ENCODE results near the gene PXT1.
"Not testable (repeated sequence)": the region's sequence is repeated elsewhere in the genome, so short reads cannot be mapped to it uniquely, and the experiment has no call there.

PXT1 gene

GRCh38 chr6:36443471-36444428, 1.1 kb upstream of the PXT1 start:
- DNase-seq, result no peak

DNA sequence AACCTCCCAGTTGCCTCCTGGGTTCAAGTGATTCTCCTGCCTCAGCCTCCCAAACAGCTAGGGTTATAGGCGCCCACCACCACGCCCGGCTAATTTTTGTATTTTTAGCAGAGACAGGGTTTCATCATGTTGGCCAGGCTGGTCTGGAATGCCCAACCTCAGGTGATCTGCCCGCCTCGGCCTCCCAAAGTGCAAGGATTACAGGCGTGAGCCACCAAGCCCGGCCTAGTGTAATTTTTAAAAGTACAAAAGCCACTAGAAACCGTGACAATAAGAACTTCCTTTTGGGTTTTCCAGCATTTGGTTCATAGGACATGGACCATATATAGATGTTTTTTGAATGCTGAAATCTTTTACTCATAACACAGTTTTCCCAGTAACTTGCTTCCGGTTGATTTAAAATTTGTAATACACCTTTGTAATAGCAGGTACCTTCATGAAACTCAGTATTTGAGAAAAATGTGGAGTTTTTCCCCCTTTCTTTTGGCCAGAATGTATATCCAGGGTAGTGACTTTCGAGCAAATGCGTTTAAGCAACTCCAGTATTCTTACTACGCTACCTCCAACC, 467 bp downstream of the PXT1 start:
- DNase-seq, result no peak

- peak; percentile 70 for DNase-seq
Observed at GRCh38 chr6:36441307-36441894, 1.3 kb downstream of the PXT1 start.

- no peak for DNase-seq
Observed at GRCh38 chr6:36436466-36436865, 6.2 kb downstream of the PXT1 start.

GRCh38 chr6:36432151-36432671, 10.4 kb downstream of the PXT1 start:
- no peak for DNase-seq

DNA sequence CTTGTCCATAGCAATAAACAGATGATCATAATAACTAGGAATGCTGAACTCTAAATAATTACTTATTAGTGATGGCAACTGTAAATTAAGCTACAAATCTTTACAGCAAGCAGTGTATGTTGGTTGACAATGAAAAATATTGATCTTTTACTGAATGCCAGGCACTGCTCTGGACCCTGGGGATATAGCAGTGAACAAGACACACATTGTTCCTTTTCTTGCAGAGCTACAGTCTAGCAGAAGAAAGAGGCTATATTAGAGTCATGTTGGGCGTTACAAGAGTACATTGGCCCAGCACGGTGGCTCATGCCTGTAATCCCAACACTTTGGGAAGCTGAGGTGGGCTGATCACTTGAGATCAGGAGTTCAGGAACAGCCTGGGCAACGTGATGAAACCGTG, 11.5 kb downstream of the PXT1 start:
- DNase-seq, result no peak

DNA sequence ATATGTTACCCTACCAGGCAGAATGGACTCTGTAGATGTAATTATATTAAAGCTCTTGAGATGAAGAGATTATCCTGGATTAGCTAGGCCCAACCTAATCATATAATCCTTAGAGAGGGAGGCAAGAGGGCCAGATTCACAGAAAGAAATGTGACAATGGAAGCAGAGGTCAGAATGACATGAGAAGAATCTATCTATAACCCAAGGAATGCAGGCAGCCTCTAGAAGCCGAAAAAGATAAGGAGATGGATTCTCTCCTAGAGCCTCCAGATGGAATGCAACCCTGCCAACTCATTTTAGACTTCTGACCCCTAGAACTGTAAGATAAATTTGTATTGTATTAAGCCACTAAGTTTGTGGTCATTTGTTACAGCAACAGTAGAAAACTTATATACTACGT, 12.3 kb downstream of the PXT1 start:
- DNase-seq, result no peak

DNA sequence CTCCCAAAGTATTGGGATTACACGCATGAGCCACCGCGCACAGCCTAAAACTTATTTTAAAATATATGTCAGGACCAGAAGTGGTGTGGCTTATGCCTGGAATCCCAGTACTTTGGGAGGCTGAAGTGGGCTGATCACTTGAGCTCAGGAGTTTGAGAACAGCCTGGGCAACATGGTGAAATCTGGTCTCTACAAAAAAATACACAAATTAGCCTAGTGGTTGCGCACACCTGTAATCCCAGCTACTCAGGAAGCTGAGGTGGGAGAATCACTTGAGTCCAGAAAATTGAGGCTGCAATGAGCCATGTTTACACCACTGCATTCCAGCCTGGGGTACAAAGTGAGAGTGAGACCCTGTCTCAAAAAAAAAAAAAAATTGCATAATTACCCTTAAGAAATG, 13.7 kb downstream of the PXT1 start:
- DNase-seq, result no peak

GRCh38 chr6:36426622-36427021, 16.0 kb downstream of the PXT1 start:
- no peak for DNase-seq

DNA sequence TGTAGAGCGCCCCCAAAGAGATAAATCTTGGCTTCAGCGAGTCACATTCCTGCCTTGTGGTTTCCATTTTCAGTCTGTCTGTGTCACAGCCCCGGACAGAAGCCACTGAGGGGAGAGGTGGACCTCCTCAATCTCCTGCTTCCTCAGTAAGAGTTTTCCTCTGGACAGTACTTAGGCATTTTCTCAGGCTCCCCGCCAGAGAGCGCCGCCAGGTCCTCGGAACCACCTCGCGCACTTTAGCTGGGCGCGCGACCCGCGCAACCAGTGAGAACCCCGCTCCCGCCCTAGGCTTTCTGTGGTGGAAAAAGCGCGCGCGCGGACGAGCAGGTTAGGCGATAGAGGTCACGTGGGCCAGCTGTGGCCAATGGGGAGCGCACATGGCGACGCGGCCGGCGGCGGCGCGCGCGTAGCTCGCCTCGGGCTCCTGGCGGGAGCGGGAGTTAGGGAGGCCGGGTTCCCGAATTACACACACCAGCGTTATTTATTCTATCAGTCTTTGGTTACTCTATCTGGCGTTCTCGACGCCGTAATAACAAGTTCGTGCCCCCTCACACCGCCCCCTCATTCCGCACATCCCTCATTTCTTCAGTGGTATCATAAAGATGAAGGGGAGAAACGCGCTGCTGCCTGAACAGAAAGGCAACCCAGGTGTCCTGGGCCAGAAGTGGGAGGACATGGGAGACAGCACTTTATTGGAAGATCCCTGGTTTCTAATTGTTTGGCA, 19.4 kb downstream of the PXT1 start:
- DNase-seq, result peak; percentile 98

DNA sequence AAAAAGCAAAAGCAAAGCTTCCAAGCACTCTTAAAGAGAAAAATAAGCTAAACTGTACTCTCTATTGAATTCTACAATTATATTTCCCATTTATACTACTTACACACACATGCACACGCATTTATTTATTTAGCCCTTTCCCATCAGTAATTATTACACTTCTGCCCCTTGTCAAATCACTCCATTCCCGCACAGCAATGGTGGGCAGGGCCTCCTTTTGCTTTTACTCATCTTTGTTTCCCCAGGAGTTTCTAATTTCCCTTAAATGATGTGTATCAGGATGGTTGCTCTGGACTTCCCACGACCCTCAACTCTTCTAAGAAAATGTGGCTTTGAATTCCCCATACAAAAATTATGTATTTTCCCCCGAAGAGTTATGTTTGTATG, 19.9 kb downstream of the PXT1 start:
- DNase-seq, result no peak

DNA sequence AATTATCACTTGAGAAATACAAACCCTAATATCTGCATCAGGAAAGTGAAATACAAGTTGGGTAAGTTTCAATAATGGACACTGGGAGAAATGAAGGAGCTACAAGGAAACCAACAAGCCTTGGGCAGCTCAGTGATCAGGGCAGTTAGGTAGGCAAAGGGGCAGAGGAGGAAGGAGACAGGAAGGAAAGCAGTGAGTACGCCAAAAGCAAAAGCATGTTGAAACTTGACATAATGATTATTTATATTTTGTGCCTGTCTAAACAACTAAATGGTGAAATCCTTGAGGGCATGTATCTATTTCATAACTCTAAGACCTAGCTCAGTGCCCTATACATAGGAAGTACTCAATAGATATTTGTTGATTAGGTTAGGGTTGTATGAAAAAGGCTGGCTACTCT, 23.3 kb downstream of the PXT1 start:
- DNase-seq, result no peak

- no peak for DNase-seq
Observed at GRCh38 chr6:36418558-36418957, 24.1 kb downstream of the PXT1 start.

DNA sequence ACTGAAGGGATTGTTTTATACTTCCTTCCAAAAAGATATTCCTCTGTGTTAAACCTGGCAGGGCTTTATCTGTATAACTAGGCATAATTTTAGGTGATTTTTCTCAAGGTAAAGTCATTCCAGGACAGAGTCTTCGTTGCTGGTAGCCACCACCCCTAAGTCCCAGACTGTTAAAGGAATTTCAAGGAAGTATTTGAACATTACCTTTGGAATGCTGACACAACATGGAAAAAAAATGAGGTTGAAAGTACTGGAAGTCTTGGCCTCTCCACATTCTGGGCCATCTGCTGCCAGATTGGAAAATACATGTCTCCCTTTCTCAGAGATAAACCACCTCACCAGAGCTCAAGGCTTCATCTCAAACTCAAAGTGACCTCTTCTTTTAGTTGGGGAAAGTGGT, 28.2 kb downstream of the PXT1 start:
- no peak for DNase-seq

DNA sequence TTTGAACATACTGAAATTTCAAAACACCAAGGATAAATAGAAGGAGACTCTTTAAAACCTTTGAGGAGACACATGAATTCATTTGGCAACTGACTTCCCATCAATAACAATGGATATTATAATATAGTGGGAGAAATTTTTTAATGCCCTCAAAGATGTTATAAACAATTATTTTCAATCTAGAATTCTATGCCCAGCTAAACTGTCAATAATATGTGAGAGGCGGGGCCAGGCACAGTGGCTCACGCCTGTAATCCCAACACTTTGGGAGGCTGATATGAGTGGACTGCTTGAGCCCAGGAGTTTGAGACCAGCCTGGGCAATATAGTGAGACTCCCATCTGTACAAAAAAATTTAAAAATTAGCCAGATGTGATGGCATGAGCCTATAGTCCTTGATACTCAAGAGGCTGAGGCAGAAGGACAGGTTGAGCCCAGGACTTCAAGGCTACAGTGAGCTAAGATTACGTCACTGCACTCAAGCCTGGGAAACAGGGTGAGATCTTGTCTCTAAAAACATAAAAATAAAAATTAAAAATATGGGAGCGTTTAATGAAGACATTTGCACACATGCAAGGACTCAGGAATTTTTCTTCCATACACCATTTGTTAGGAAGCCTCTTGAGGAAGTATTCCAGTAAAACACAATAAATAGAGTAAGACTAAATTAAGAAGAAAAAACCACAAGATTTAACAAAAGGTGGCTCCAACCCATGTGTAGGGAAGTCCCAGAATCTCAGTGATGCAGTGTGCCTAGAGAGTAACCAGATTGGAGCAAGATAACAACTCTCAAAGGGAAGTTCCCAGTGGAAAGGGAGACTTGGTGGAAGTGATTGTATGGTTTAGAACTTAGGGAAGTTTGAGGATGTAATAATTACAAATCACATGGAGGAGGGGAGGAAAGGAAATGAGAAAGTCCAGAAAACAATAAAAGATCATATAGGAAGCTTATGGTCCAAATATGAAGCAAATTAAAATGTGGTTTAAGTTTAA, 28.9 kb downstream of the PXT1 start:
- no peak for DNase-seq

GRCh38 chr6:36409718-36410117, 32.9 kb downstream of the PXT1 start:
- not testable (repeated sequence) for DNase-seq

GRCh38 chr6:36404164-36404563, 38.5 kb downstream of the PXT1 start:
- DNase-seq, result no peak

GRCh38 chr6:36402481-36402880, 40.2 kb downstream of the PXT1 start:
- no peak for DNase-seq

- DNase-seq, result no peak
Observed at GRCh38 chr6:36399970-36400369, 42.7 kb downstream of the PXT1 start.

DNA sequence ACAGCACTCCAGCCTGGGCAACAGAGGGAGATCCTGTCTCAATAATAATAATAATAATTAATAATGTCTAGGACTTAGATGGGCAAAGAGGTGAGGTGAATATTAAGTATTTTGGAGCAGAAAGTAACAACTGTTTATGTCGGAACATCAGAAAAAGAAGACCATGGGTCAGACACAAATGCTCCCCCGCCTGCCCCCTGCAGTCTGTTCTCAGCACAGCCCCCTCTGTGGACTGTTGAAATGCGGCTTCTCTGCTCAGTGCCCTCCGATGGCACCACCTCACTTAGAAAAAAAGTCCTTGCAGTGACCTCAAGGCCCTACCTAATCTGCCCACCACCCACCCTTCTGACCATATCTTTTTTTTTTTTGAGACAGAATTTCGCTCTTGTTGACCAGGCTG, 50.0 kb downstream of the PXT1 start:
- DNase-seq, result no peak

DNA sequence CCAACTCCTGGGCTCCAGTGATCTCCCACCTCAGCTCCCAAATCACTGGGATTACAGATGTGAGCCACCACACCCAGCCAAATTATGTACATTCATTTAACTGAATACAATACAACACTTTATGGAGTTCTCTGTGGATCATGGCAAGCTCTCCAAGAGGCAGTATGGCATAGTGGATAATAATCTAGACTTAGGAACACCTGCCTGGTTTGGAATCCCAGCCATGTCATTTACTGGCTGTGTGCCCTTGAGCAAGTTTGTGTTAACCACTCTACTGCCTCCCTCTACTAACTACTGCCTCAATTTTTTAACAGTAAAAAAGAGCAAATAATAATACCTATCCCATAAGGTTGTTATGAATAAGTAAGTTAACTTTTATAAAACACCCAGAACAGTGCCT, 53.3 kb downstream of the PXT1 start:
- DNase-seq, result no peak
